Epithelial cell of proximal tubule (primary cell): ENCODE data around the gene TM7SF2. TPM values are rescaled to one million over a fixed set of nuclear protein-coding genes. Genes with fewer than 3 reads are reported as not detected.

Experiments
- DNase-seq: peaks from one replicate; pipeline ENCODE4 v3.0.0-alpha.2; 2011; ENCODE audit warnings: low read depth
- H3K4me3 ChIP-seq: 2 replicates; pipeline ENCODE4 v1.5.1; 2011; ENCODE audit warnings: low read depth, mild to moderate bottlenecking, low read length
- total RNA-seq: library from RNA; depleted of rRNA; stranded (reverse); fragments of >200 nt; gene quantifications from 2 replicates; pipeline ENCODE4 v1.2.3, GENCODE V29; 2015
- TF ChIP-seq, protein P1 (sequence below): conservative IDR thresholded peaks from 2 replicates; pipeline ENCODE4 v1.5.1; 2012; ENCODE audit warnings: low read depth, mild to moderate bottlenecking, low read length

The TM7SF2 gene
- total RNA-seq, 1 donor from 2014 or later: 52.5 TPM

- TF ChIP-seq, protein P1, sequence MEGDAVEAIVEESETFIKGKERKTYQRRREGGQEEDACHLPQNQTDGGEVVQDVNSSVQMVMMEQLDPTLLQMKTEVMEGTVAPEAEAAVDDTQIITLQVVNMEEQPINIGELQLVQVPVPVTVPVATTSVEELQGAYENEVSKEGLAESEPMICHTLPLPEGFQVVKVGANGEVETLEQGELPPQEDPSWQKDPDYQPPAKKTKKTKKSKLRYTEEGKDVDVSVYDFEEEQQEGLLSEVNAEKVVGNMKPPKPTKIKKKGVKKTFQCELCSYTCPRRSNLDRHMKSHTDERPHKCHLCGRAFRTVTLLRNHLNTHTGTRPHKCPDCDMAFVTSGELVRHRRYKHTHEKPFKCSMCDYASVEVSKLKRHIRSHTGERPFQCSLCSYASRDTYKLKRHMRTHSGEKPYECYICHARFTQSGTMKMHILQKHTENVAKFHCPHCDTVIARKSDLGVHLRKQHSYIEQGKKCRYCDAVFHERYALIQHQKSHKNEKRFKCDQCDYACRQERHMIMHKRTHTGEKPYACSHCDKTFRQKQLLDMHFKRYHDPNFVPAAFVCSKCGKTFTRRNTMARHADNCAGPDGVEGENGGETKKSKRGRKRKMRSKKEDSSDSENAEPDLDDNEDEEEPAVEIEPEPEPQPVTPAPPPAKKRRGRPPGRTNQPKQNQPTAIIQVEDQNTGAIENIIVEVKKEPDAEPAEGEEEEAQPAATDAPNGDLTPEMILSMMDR: no peak
- no peak for DNase-seq
- no peak overlapping the region for H3K4me3 ChIP-seq
Observed at GRCh38 chr11:65119670-65119995, 8.0 kb downstream of the TM7SF2 start.

GRCh38 chr11:65120831-65121230 lies 9.2 kb downstream of the TM7SF2 start:
- no peak for DNase-seq
- peak overlapping the region; percentile 80 for H3K4me3 ChIP-seq
- TF ChIP-seq, protein P1: no peak

DNA sequence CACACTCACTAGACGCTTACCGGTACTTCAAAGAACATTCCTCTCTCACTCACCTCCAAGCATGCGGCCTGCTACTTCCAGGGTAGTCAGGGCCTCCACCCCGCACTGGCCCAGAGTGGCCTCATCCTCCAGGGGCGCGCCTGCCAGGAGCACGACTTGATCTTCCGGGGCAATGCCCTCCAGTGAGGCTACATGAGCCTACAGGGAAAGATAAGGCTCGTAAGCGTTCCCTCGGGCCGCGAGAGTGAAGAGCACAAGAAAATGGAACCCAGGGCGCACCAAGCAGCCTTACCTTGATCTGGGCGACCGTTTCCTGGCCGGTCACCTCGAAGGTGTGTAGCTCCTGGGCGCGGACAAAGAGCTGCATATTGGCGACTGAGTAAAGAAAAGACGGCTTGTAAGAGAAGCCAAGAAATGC lies 9.8 kb downstream of the TM7SF2 start:
- no peak for DNase-seq
- TF ChIP-seq, protein P1: no peak
- peak overlapping the region; percentile 80 for H3K4me3 ChIP-seq

DNA sequence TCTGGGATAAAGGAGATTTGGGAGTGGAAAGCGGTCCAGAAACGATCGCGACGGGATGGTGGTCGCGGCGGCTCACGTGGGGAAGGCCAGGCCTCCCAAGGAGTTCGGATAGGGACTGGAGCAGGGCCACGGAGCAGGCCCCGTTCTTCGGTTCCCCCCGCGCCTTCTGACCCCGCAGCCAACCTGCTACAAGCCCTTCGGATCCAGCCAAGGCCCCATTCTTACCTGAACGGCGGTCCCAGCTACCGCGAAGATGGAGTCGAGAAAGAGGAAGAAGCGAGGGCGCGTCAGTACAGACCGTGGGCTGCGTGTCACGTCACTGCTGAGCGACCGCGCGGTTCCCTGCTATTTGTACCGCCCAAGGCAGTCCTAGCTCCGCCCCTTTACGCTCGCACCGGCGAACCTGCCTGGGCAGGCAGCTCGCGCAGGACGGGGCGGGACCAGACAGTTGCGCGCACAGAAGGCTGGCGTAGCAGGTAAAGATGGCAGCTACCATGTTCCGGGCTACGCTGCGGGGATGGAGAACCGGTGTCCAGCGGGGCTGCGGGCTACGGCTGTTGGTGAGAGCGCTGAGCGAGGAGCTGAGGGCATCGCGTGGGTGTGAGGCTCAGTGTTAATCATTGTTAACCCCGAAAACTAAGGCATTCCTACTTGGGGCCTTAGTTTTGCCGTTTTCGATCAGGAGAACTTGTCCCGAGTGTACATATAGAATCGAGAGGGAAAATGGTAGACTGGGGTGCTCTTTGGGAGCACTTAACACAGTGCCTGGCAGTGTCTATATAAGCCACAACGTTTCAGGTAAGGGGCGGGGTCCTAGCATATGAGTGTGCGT lies 10.4 kb downstream of the TM7SF2 start, which contains the start of the genes FAU and MRPL49:
FAU (minus strand) TSS at position 270 of the 832 bp plus-strand sequence. CDS start 321 bp downstream, outside the sequence.
MRPL49 (plus strand) TSS at position 457 of the 832 bp plus-strand sequence; CDS start at position 483, 26 bp downstream.
- TF ChIP-seq, protein P1: no peak
- peak within 1 kb of the TSS; percentile 80 for H3K4me3 ChIP-seq
- no peak for DNase-seq

DNA sequence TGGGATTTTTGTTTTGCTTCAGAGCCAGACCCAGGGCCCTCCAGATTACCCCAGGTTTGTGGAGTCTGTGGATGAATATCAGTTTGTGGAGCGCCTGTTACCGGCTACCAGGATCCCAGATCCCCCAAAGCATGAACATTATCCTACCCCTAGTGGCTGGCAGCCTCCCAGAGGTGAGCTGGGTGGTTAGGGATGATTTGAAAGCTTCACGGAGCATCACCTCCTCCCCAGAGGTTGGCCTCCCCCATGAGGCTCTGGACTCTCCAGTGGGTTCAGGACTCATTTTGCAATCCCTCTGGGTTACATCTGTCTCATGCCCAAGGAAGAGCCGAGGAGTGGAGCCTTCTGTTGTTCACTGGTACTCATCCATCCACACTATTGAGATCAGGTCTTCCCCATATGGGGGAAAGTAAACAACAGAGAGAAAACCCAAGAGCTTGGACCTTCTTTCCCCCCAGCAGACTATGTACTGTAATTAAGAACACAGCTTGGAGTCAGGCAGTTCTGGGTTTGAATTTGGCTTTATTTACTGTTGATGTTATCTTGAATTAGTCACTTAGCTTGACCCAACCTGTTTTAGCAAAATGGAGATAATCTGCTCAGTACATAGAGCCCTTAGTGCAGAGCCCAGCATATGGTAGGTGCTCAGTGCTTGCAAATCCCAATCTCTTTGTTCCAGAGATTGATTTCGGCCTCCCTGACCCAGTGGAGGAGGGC lies 13.0 kb downstream of the TM7SF2 start:
- TF ChIP-seq, protein P1: no peak

DNA sequence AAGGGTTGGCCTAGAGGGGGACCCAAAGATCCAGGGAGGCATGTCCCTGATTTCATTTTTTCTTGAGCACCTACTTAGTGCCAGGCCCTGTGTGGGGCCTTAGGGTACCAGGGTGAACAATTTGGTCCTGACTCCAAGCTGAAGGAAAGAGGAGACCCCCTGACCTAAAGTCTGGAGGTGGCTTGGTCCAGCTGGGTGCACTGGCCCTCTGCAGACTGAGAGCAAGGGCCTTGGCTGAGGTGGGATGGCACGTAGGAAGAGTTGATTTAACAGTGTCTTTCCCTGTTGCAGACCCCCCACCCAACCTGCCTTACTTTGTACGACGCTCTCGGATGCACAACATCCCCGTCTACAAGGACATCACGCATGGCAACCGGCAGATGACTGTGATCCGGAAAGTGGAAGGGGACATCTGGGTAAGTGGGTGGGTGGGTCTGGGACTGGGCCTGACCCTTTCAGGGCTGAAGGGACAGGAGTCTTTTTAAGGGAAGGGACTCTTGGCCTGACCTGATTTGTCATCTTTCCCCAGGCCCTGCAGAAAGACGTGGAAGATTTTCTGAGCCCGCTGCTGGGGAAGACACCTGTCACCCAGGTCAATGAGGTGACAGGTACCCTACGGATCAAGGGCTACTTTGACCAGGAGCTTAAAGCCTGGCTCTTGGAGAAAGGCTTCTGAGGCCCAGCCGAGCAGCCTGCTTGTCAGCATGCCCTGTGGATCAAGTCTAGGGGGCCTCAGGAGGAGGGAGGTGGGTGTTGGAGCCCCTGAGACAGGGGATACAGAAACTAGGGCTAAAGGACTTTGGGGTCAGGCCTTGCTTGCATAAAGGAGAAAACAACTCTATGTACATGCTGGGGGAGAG lies 13.8 kb downstream of the TM7SF2 start:
- TF ChIP-seq, protein P1: no peak
- DNase-seq: no peak
- no peak overlapping the region for H3K4me3 ChIP-seq

More for the DNA sequence above, 13.0 kb downstream of the TM7SF2 start:
- H3K4me3 ChIP-seq: no peak overlapping the region
- no peak for DNase-seq
